CD14-positive monocyte (primary cell): ENCODE data around the gene SNRPN. TPM values are rescaled to one million over a fixed set of nuclear protein-coding genes. Genes with fewer than 3 reads are reported as not detected.

Experiments used
- DNase-seq, 3 donors: peaks; one replicate each; pipeline ENCODE4 v3.0.0-alpha.2; 2011 to 2022
- H2AFZ ChIP-seq: 2 replicates; pipeline ENCODE4 v1.6.0; 2012; ENCODE audit warnings: mild to moderate bottlenecking, low read depth, low read length, inconsistent platforms; ENCODE audit not compliant: insufficient read depth, poor library complexity, severe bottlenecking
- H3K27ac ChIP-seq, 2 donors: 1 replicate in 1 of 2; 2 replicates in 1 of 2; pipeline ENCODE4 v1.5.1; 2012 to 2013; ENCODE audit warnings: low read length in 2 of 2, control low read depth in 1 of 2, inconsistent platforms in 1 of 2, low read depth in 1 of 2, mild to moderate bottlenecking in 1 of 2
- H3K27me3 ChIP-seq, 2 donors: one replicate each; pipeline versions ENCODE4 v1.6.0 to v1.6.1; 2011 to 2013; ENCODE audit warnings: low read length in 2 of 2; ENCODE audit not compliant: control insufficient read depth in 2 of 2, insufficient read depth in 2 of 2
- H3K36me3 ChIP-seq, 2 donors: replicated peaks in 1 of 2; 1 replicate in 1 of 2; 2 replicates in 1 of 2; pipeline versions ENCODE4 v1.5.1 to v1.6.1; 2012 to 2013; ENCODE audit warnings: low read length in 2 of 2, control low read depth in 1 of 2, inconsistent platforms in 1 of 2, mild to moderate bottlenecking in 1 of 2; ENCODE audit not compliant: insufficient read depth in 2 of 2, control insufficient read depth in 1 of 2
- H3K4me1 ChIP-seq, 2 donors: 1 replicate in 1 of 2; 2 replicates in 1 of 2; pipeline versions ENCODE4 v1.5.1 to v1.6.1; 2012 to 2013; ENCODE audit warnings: low read length in 2 of 2, control low read depth in 1 of 2, inconsistent platforms in 1 of 2, mild to moderate bottlenecking in 1 of 2, moderate library complexity in 1 of 2; ENCODE audit not compliant: insufficient read depth in 2 of 2, control insufficient read depth in 1 of 2
- H3K4me2 ChIP-seq: replicated peaks from 2 replicates; pipeline ENCODE3; 2012; ENCODE audit warnings: low read length, moderate library complexity, mild to moderate bottlenecking; ENCODE audit not compliant: poor library complexity, severe bottlenecking; ENCODE audit errors: extremely low read depth
- H3K4me3 ChIP-seq, 3 experiments: fragments of 200-600 bp in 1 of 3; sonication (generic) in 1 of 3; replicated peaks in 1 of 3; 1 replicate in 2 of 3; 2 replicates in 1 of 3; pipeline ENCODE4 v1.5.1; 2011 to 2013; ENCODE audit warnings: low read length in 3 of 3, mild to moderate bottlenecking in 3 of 3, control low read depth in 2 of 3, low read depth in 2 of 3, inconsistent platforms in 1 of 3, moderate library complexity in 1 of 3
- H3K79me2 ChIP-seq: 2 replicates; pipeline ENCODE4 v1.6.0; 2012; ENCODE audit warnings: mild to moderate bottlenecking, control low read depth, inconsistent platforms, low read length, moderate library complexity; ENCODE audit not compliant: insufficient read depth
- H3K9ac ChIP-seq: 2 replicates; pipeline ENCODE4 v1.6.0; 2017; ENCODE audit warnings: low read length, mild to moderate bottlenecking; ENCODE audit not compliant: insufficient read depth, poor library complexity, severe bottlenecking
- H3K9me3 ChIP-seq, 2 donors: replicated peaks in 1 of 2; 1 replicate in 1 of 2; 2 replicates in 1 of 2; pipeline versions ENCODE4 v1.5.1 to v1.6.1; 2012 to 2013; ENCODE audit warnings: low read length in 2 of 2, control low read depth in 1 of 2; ENCODE audit not compliant: control insufficient read depth in 1 of 2, insufficient read depth in 1 of 2
- H4K20me1 ChIP-seq: 2 replicates; pipeline ENCODE4 v1.6.0; 2012; ENCODE audit warnings: mild to moderate bottlenecking, low read length, control low read depth, moderate library complexity; ENCODE audit not compliant: insufficient read depth
- H3K27ac Mint-ChIP-seq, 7 donors: one replicate each; pipeline ENCODE4 v1.8.0; 2020; ENCODE audit warnings: mild to moderate bottlenecking in 7 of 7, mixed read lengths in 7 of 7, moderate library complexity in 6 of 7, inconsistent platforms in 2 of 7
- H3K27me3 Mint-ChIP-seq, 3 donors: one replicate each; pipeline ENCODE4 v1.8.0; 2021 to 2022; ENCODE audit warnings: low read depth in 3 of 3, mild to moderate bottlenecking in 3 of 3, mixed read lengths in 3 of 3, moderate library complexity in 3 of 3, inconsistent platforms in 1 of 3
- H3K36me3 Mint-ChIP-seq, 2 donors: one replicate each; pipeline ENCODE4 v1.8.0; 2020; ENCODE audit warnings: mixed read lengths in 2 of 2, inconsistent platforms in 1 of 2, mild to moderate bottlenecking in 1 of 2
- H3K4me1 Mint-ChIP-seq: one replicate; pipeline ENCODE4 v1.8.0; 2020; ENCODE audit warnings: mild to moderate bottlenecking, mixed read lengths
- H3K4me3 Mint-ChIP-seq, 2 donors: one replicate each; pipeline ENCODE4 v1.8.0; 2020; ENCODE audit warnings: mild to moderate bottlenecking in 2 of 2, mixed read lengths in 2 of 2, moderate library complexity in 1 of 2
- H3K9me3 Mint-ChIP-seq, 7 donors: one replicate each; pipeline ENCODE4 v1.8.0; 2020 to 2022; ENCODE audit warnings: mixed read lengths in 7 of 7, mild to moderate bottlenecking in 6 of 7, moderate library complexity in 6 of 7, inconsistent platforms in 2 of 7
- WGBS: methylation state at CpG from one replicate; pipeline ENCODE4 v1.1.5; 2013; ENCODE audit warnings: missing lambda C conversion rate; ENCODE audit not compliant: insufficient coverage; 5-methylcytosine and 5-hydroxymethylcytosine counted together
- intact Hi-C, 2 donors: fragments of 100-400 bp; cut with micrococcal nuclease; formaldehyde crosslinking; loops; one replicate each; pipeline versions ENCODE4 v1.15.0 to v1.15.1; 2023
- polyA plus RNA-seq, 3 donors: library from polyadenylated mRNA; depleted of rRNA in 1 of 3; unstranded in 2 of 3; stranded (reverse) in 1 of 3; fragments of 300-500 nt in 2 of 3; fragments of >200 nt in 1 of 3; fragmentation: Illumina TruSeq in 2 of 3; gene quantifications; 1 replicate in 2 of 3; 2 replicates in 1 of 3; pipeline ENCODE4 v1.2.3, GENCODE V29; 2012 to 2021
- TF ChIP-seq, protein P1 (sequence below): fragments of 200-600 bp; IDR thresholded peaks from one replicate; pipeline ENCODE4 v1.8.0; 2022; ENCODE audit warnings: antibody characterized with exemption, mild to moderate bottlenecking

SNRPN gene
- polyA plus RNA-seq, 3 donors, result 12.6 to 46.1 (median 43.9) TPM

DNA sequence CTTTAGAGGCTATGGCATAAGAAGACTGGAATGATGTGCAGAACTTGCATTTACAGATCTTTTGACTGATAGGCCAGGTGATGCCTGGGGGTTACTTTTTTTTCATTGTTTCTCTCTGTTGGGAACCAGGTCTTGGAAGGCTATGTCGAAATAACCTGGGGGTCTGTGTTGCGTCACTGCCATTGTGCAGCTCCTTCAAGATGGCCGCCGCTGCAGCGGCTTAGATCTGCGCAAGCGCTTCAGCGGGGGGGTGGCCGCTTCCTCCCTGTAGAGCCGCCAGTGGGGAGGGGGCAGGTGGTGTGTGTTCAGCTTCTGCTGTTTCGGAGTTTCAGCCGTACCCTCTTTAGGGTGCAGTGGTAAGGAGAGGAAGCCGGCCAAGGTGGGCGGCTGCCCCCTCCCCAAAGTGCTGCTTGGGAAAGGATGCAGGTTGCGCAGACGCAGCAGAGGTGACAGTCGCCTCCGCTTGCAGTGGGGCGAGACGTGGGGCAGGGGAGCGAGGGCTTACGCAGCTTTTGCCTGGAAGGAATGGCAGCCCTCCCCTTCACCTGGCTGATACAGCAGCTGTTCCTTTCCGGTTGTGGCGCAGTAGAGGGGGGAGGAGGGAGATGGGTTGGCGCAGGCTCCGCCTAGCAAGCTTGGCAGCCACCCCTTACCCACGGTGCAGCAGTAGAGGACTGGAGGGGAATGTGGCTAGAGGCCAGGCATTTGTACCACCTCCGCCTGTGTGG is 1.5 kb downstream of the SNRPN start:
- H3K27ac ChIP-seq, result peak overlapping the region; percentile 38 to 76
- peaks cover 8 to 16% of the 10 kb centered on the region in 2 donors for H3K27me3 ChIP-seq
- Mint-ChIP-seq H3K4me1 (peaks cover 8% of the 10 kb centered on the region), H3K4me3 (peak overlapping the region; percentile 91 to 92), H3K27ac (peak overlapping the region; percentile 77 to 90 (median 83)), H3K36me3 (no peaks in the 10 kb centered on the region), H3K9me3 (peaks cover 0 to 29% (median 19%) of the 10 kb centered on the region in 7 donors), H3K27me3 (peaks cover 16 to 21% (median 17%) of the 10 kb centered on the region in 3 donors)
- H3K36me3 ChIP-seq, result no peaks in the 10 kb centered on the region
- intact Hi-C loops, result no loop called here
- 39% methylated on average over 10 of the region's 28 CpGs for WGBS
- TF ChIP-seq, protein P1, sequence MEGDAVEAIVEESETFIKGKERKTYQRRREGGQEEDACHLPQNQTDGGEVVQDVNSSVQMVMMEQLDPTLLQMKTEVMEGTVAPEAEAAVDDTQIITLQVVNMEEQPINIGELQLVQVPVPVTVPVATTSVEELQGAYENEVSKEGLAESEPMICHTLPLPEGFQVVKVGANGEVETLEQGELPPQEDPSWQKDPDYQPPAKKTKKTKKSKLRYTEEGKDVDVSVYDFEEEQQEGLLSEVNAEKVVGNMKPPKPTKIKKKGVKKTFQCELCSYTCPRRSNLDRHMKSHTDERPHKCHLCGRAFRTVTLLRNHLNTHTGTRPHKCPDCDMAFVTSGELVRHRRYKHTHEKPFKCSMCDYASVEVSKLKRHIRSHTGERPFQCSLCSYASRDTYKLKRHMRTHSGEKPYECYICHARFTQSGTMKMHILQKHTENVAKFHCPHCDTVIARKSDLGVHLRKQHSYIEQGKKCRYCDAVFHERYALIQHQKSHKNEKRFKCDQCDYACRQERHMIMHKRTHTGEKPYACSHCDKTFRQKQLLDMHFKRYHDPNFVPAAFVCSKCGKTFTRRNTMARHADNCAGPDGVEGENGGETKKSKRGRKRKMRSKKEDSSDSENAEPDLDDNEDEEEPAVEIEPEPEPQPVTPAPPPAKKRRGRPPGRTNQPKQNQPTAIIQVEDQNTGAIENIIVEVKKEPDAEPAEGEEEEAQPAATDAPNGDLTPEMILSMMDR, result no peak
- peak overlapping the region; percentile 86 for H3K4me2 ChIP-seq
- peak; percentile 46 to 74 (median 53) for DNase-seq
- H3K4me3 ChIP-seq, result peak overlapping the region; percentile 58 to 92 (median 79)
- no peaks in the 10 kb centered on the region for H4K20me1 ChIP-seq
- peaks cover 0 to 10% of the 10 kb centered on the region in 2 donors for H3K4me1 ChIP-seq
- peaks cover 30 to 32% of the 10 kb centered on the region in 2 donors for H3K9me3 ChIP-seq
- peak overlapping the region; percentile 86 for H2AFZ ChIP-seq
- peak overlapping the region; percentile 67 for H3K9ac ChIP-seq
- H3K79me2 ChIP-seq, result no peaks in the 10 kb centered on the region

DNA sequence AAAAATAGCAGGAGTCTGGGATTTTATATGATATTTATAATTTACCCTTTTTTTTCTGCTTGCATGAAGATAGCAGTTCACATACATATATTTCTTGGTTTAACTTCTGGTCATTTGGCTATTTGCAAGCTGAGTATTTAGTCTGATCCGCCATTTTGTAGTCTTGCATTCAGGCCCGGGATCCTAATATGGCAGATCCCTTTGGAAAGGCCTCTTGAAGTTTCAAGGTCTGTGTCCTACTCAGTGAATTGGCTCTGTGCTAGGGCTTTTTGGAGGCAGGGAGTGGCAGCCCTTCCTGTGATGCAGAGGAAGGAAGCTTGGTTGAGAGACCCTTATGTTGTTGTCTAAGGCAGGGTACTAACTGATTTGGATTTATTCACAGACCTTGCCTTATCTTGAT is 2.9 kb downstream of the SNRPN start:
- H3K27ac ChIP-seq, result no peak overlapping the region
- Mint-ChIP-seq H3K4me1 (peaks cover 8% of the 10 kb centered on the region), H3K36me3 (peaks cover 1 to 2% of the 10 kb centered on the region in 2 donors), H3K27ac (no peak overlapping the region), H3K4me3 (no peak overlapping the region), H3K27me3 (peaks cover 16 to 20% (median 19%) of the 10 kb centered on the region in 3 donors), H3K9me3 (peaks cover 0 to 29% (median 20%) of the 10 kb centered on the region in 7 donors)
- H3K9ac ChIP-seq, result no peak overlapping the region
- H3K4me1 ChIP-seq, result peaks cover 0 to 10% of the 10 kb centered on the region in 2 donors
- H3K27me3 ChIP-seq, result peaks cover 8 to 16% of the 10 kb centered on the region in 2 donors
- WGBS, result 79% methylated on average over 2 of the region's 2 CpGs
- H3K36me3 ChIP-seq, result no peaks in the 10 kb centered on the region
- intact Hi-C loops, result no loop called here
- DNase-seq, result no peak
- H3K4me3 ChIP-seq, result no peak overlapping the region
- no peak overlapping the region for H3K4me2 ChIP-seq
- H2AFZ ChIP-seq, result no peak overlapping the region
- H3K79me2 ChIP-seq, result no peaks in the 10 kb centered on the region
- H3K9me3 ChIP-seq, result peaks cover 30 to 32% of the 10 kb centered on the region in 2 donors
- H4K20me1 ChIP-seq, result no peaks in the 10 kb centered on the region
- TF ChIP-seq, protein P1, result no peak
